ENCODE data around the gene ZNF594.
"Not testable (repeated sequence)": the region's sequence is repeated elsewhere in the genome, so short reads cannot be mapped to it uniquely, and the experiment has no call there.

Gene ZNF594

GRCh38 chr17:5133311-5133710 is 58.4 kb downstream of the ZNF594 start:
- no peak overlapping the region for H3K4ac ChIP-seq (ENCODE audit: low read depth, low read length)
- H3K18ac ChIP-seq (ENCODE audit: low read length), result no peak overlapping the region
- H2BK120ac ChIP-seq (ENCODE audit: low read depth, low read length), result no peak overlapping the region
- no peak for DNase-seq
- H3K79me2 ChIP-seq (ENCODE audit: control insufficient read depth, insufficient read depth, low read length), result no peaks in the 10 kb centered on the region
- no peaks in the 10 kb centered on the region for H3K36me3 ChIP-seq (ENCODE audit: control insufficient read depth, insufficient read depth, low read length)
- H2BK15ac ChIP-seq (replicated peaks; ENCODE audit: low read depth), result no peak overlapping the region
- no peak overlapping the region for H3K4me3 ChIP-seq (ENCODE audit: low read length)
- no peak overlapping the region for H3K56ac ChIP-seq (ENCODE audit: low read length)
- H2AK5ac ChIP-seq (ENCODE audit: low read length), result no peak overlapping the region
- H3K79me1 ChIP-seq (ENCODE audit: low read length), result no peaks in the 10 kb centered on the region
- H4K5ac ChIP-seq (ENCODE audit: low read length), result no peak overlapping the region
- H3K9ac ChIP-seq (ENCODE audit: low read length), result no peak overlapping the region
- H4K8ac ChIP-seq (ENCODE audit: low read depth, low read length), result no peak overlapping the region
- H3K23ac ChIP-seq (ENCODE audit: low read length), result no peak overlapping the region
- H2BK5ac ChIP-seq (ENCODE audit: low read length), result no peak overlapping the region
- H3K27me3 ChIP-seq (ENCODE audit: insufficient read depth, low read length, poor library complexity), result no peaks in the 10 kb centered on the region
- H3K4me2 ChIP-seq (ENCODE audit: low read length), result no peak overlapping the region
- H3K4me1 ChIP-seq (ENCODE audit: control insufficient read depth, low read depth, low read length), result no peaks in the 10 kb centered on the region
- H3K27ac ChIP-seq (ENCODE audit: low read depth, low read length), result no peak overlapping the region
- no CpG with 5 or more reads among the region's 8 CpGs for WGBS (ENCODE audit: extremely low coverage, insufficient coverage, low lambda C conversion rate)

DNA sequence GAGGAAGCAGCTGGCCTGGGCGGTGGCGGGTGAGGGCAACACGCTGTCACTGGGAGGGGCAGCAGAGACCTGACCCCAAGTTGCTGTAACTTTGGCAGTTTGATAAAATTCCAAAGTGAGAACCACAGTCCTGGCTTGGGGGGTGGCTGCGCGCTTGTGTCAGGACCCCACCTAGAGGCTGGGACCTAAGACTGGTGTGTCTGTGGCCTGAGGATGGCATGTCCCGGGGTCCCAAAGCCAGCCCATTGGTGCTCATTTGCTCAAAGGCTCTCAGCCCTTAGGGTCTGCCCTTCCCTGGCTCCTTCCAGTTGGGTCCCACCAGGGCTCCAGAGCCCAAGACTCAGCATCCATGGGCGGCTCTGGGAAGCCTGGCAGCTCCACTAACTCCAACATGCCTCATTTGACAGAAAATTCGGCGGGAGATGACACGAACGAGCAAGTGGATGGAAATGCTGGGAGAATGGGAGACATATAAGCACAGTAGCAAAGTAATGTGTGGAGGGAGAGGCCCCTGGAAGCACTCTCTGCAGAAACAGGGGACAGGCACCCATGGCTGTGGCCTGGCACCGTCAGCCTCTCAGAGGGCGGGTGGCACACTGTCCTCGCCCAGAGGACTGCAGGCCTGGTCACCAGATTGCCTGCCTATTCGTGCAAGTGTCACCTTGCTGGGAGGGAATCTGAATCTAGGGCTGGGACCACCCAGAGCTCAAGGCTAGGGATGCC is 59.0 kb downstream of the ZNF594 start:
- H2BK15ac ChIP-seq (replicated peaks; ENCODE audit: low read depth), result not testable (repeated sequence)
- WGBS (ENCODE audit: extremely low coverage, insufficient coverage, low lambda C conversion rate), result no CpG with 5 or more reads among the region's 15 CpGs

GRCh38 chr17:5131799-5132502 is 59.7 kb downstream of the ZNF594 start:
- not testable (repeated sequence) for H3K23ac ChIP-seq (ENCODE audit: low read length); H4K5ac ChIP-seq (ENCODE audit: low read length); H3K36me3 ChIP-seq (ENCODE audit: control insufficient read depth, insufficient read depth, low read length); H2BK15ac ChIP-seq (replicated peaks; ENCODE audit: low read depth); H4K8ac ChIP-seq (ENCODE audit: low read depth, low read length); H3K79me1 ChIP-seq (ENCODE audit: low read length); H2BK5ac ChIP-seq (ENCODE audit: low read length); H3K4ac ChIP-seq (ENCODE audit: low read depth, low read length); H3K27ac ChIP-seq (ENCODE audit: low read depth, low read length); H3K9ac ChIP-seq (ENCODE audit: low read length); H3K18ac ChIP-seq (ENCODE audit: low read length); DNase-seq; H3K56ac ChIP-seq (ENCODE audit: low read length); H3K4me2 ChIP-seq (ENCODE audit: low read length); H2BK120ac ChIP-seq (ENCODE audit: low read depth, low read length); H2AK5ac ChIP-seq (ENCODE audit: low read length); H3K79me2 ChIP-seq (ENCODE audit: control insufficient read depth, insufficient read depth, low read length); H3K4me1 ChIP-seq (ENCODE audit: control insufficient read depth, low read depth, low read length); H3K27me3 ChIP-seq (ENCODE audit: insufficient read depth, low read length, poor library complexity); H3K4me3 ChIP-seq (ENCODE audit: low read length)
- no CpG with 5 or more reads among the region's 16 CpGs for WGBS (ENCODE audit: extremely low coverage, insufficient coverage, low lambda C conversion rate)

More for the DNA sequence above, 59.0 kb downstream of the ZNF594 start:
- H3K4me2 ChIP-seq (ENCODE audit: low read length); H3K56ac ChIP-seq (ENCODE audit: low read length); H2BK5ac ChIP-seq (ENCODE audit: low read length); H3K4me1 ChIP-seq (ENCODE audit: control insufficient read depth, low read depth, low read length); DNase-seq; H3K79me2 ChIP-seq (ENCODE audit: control insufficient read depth, insufficient read depth, low read length); H3K79me1 ChIP-seq (ENCODE audit: low read length); H3K23ac ChIP-seq (ENCODE audit: low read length); H3K4ac ChIP-seq (ENCODE audit: low read depth, low read length); H4K8ac ChIP-seq (ENCODE audit: low read depth, low read length); H2AK5ac ChIP-seq (ENCODE audit: low read length); H3K27ac ChIP-seq (ENCODE audit: low read depth, low read length); H3K4me3 ChIP-seq (ENCODE audit: low read length); H3K18ac ChIP-seq (ENCODE audit: low read length); H3K36me3 ChIP-seq (ENCODE audit: control insufficient read depth, insufficient read depth, low read length); H4K5ac ChIP-seq (ENCODE audit: low read length); H3K9ac ChIP-seq (ENCODE audit: low read length); H2BK120ac ChIP-seq (ENCODE audit: low read depth, low read length); H3K27me3 ChIP-seq (ENCODE audit: insufficient read depth, low read length, poor library complexity): not testable (repeated sequence)

- no peak overlapping the region for H3K56ac ChIP-seq (ENCODE audit: low read length)
- no peak overlapping the region for H3K18ac ChIP-seq (ENCODE audit: low read length)
- H3K4me1 ChIP-seq (ENCODE audit: control insufficient read depth, low read depth, low read length), result no peaks in the 10 kb centered on the region
- no peak for DNase-seq
- no peak overlapping the region for H3K4ac ChIP-seq (ENCODE audit: low read depth, low read length)
- H3K27me3 ChIP-seq (ENCODE audit: insufficient read depth, low read length, poor library complexity), result no peaks in the 10 kb centered on the region
- H4K8ac ChIP-seq (ENCODE audit: low read depth, low read length), result no peak overlapping the region
- no peak overlapping the region for H2AK5ac ChIP-seq (ENCODE audit: low read length)
- H2BK120ac ChIP-seq (ENCODE audit: low read depth, low read length), result no peak overlapping the region
- no peak overlapping the region for H3K4me3 ChIP-seq (ENCODE audit: low read length)
- no peaks in the 10 kb centered on the region for H3K79me1 ChIP-seq (ENCODE audit: low read length)
- H3K79me2 ChIP-seq (ENCODE audit: control insufficient read depth, insufficient read depth, low read length), result no peaks in the 10 kb centered on the region
- no peaks in the 10 kb centered on the region for H3K36me3 ChIP-seq (ENCODE audit: control insufficient read depth, insufficient read depth, low read length)
- no peak overlapping the region for H3K9ac ChIP-seq (ENCODE audit: low read length)
- WGBS (ENCODE audit: extremely low coverage, insufficient coverage, low lambda C conversion rate), result no CpG with 5 or more reads among the region's 7 CpGs
- no peak overlapping the region for H3K4me2 ChIP-seq (ENCODE audit: low read length)
- no peak overlapping the region for H2BK5ac ChIP-seq (ENCODE audit: low read length)
- no peak overlapping the region for H2BK15ac ChIP-seq (replicated peaks; ENCODE audit: low read depth)
- no peak overlapping the region for H3K23ac ChIP-seq (ENCODE audit: low read length)
- no peak overlapping the region for H3K27ac ChIP-seq (ENCODE audit: low read depth, low read length)
- H4K5ac ChIP-seq (ENCODE audit: low read length), result no peak overlapping the region
Observed at GRCh38 chr17:5131146-5131715, 60.4 kb downstream of the ZNF594 start.

DNA sequence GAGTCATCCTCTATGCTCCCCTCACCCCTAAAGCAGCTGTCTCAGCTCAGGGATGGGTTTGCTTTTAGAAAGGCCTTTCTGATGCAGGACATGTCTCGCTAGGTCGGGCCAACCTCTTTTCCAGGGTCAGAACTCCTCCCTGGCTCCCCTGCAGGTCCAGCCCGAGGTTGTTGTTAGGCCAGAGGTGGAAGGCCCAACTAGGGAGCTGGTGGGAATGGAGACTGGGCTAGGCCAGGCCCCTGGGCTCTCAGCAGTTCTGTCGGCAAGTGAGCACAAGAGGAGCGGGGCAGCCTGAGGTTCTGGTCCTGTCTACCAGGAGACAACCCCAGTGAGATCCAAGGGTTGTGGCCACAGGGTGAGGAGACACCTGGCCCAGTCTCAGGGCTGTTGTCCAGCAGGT is 61.0 kb downstream of the ZNF594 start:
- no CpG with 5 or more reads among the region's 5 CpGs for WGBS (ENCODE audit: extremely low coverage, insufficient coverage, low lambda C conversion rate)
- H3K4me3 ChIP-seq (ENCODE audit: low read length); H2AK5ac ChIP-seq (ENCODE audit: low read length); H3K4me2 ChIP-seq (ENCODE audit: low read length); H3K27me3 ChIP-seq (ENCODE audit: insufficient read depth, low read length, poor library complexity); H3K18ac ChIP-seq (ENCODE audit: low read length); H3K36me3 ChIP-seq (ENCODE audit: control insufficient read depth, insufficient read depth, low read length); H2BK15ac ChIP-seq (replicated peaks; ENCODE audit: low read depth); H3K27ac ChIP-seq (ENCODE audit: low read depth, low read length); H3K56ac ChIP-seq (ENCODE audit: low read length); H3K23ac ChIP-seq (ENCODE audit: low read length); H4K8ac ChIP-seq (ENCODE audit: low read depth, low read length); H3K9ac ChIP-seq (ENCODE audit: low read length); H3K4ac ChIP-seq (ENCODE audit: low read depth, low read length); DNase-seq; H2BK120ac ChIP-seq (ENCODE audit: low read depth, low read length); H3K79me1 ChIP-seq (ENCODE audit: low read length); H2BK5ac ChIP-seq (ENCODE audit: low read length); H3K4me1 ChIP-seq (ENCODE audit: control insufficient read depth, low read depth, low read length); H4K5ac ChIP-seq (ENCODE audit: low read length); H3K79me2 ChIP-seq (ENCODE audit: control insufficient read depth, insufficient read depth, low read length): not testable (repeated sequence)

All from mesendoderm (in vitro differentiated cells).